ENCODE results near the gene RFX2.

The RFX2 gene

GRCh38 chr19:6103894-6104293 is 6.4 kb downstream of the RFX2 start:
- no peak for DNase-seq (ENCODE audit: low read depth)

DNA sequence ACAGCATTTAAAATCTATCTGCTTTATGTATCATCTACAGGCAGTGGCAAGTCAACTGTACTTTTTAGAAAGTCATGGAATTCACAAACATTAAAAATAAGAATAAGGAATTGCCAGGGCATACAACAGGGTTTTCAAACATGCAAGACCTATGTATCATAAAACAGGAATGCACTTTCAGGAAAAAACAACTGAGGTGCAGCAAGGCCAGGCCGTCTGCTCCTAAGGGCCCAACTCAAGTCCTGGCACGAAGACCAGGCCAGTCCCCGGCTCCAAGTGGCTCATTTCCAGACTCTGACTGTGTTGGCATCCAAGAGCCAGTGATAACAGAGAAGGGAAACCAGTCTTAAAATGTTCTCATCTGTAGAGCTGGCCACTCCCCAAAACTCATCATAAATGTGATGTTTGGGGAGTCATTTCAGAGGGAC is 7.1 kb downstream of the RFX2 start:
- peak; percentile 58 for DNase-seq (ENCODE audit: low read depth)

DNA sequence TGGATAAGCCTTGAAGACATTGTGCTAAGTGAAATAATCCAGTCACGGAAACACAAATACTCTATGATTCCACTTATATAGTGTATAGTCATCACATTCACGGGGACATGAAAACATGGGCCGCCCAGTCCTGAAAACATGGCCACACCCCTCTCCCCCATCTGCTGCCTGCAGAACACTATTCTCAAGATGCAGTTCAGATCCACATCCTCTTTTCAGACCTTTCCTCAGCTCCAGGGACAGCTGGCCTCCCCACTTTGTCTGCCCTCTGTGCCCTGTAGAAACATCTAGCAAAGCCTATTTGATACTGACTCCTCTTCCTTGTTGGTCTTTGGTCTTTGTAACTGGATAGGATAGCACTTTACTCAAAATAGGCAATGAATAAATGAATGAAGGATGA is 8.3 kb downstream of the RFX2 start:
- DNase-seq (ENCODE audit: low read depth), result no peak

- DNase-seq (ENCODE audit: low read depth), result no peak
Measured at GRCh38 chr19:6101291-6101825, 8.9 kb downstream of the RFX2 start.

GRCh38 chr19:6100284-6100915 is 9.9 kb downstream of the RFX2 start:
- no peak for DNase-seq (ENCODE audit: low read depth)

GRCh38 chr19:6099599-6099998 is 10.7 kb downstream of the RFX2 start:
- DNase-seq (ENCODE audit: low read depth), result no peak

GRCh38 chr19:6099033-6099432 is 11.3 kb downstream of the RFX2 start:
- DNase-seq (ENCODE audit: low read depth), result no peak

DNA sequence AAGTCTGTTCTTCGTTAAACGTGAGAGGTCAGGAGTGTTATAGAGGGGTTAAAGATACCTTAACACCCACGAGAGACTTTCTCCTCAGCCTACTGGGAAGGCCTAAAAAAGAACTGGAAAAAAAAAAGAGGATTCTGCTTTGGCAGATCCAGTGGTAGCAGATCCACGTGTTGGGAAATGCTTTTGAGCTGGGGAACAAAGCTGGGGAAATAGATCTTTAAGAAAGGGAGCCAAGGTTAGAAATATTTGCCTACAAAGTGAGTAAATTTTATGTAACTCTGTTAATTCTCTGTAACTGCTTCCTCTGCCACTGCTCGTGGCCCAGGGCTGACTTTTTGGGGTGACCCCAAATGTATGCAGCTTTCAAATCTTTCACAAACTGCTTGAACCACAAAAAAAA is 11.7 kb downstream of the RFX2 start:
- DNase-seq (ENCODE audit: low read depth), result no peak

DNA sequence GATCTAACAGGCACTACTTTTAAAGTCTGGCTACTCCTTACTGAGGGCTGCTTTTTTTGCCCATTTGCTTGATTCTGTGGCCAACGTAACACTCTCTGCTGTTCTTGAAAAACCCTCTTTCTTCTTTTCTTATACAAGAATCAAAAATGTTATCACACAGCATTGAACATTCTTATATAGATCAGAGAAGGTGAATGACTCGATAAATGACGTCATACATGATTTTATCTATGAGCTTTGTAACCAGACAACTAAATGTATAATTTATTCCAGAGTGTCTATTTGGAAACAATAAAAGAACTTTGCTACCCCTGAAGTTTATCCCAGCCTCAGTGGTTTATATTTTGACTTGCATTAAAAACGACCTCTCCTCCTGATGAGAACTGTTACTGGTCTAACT is 12.4 kb downstream of the RFX2 start:
- DNase-seq (ENCODE audit: low read depth), result no peak

- DNase-seq (ENCODE audit: low read depth), result no peak
Measured at GRCh38 chr19:6095760-6096159, 14.5 kb downstream of the RFX2 start.

- no peak for DNase-seq (ENCODE audit: low read depth)
Measured at GRCh38 chr19:6092329-6093286, 17.7 kb downstream of the RFX2 start.

DNA sequence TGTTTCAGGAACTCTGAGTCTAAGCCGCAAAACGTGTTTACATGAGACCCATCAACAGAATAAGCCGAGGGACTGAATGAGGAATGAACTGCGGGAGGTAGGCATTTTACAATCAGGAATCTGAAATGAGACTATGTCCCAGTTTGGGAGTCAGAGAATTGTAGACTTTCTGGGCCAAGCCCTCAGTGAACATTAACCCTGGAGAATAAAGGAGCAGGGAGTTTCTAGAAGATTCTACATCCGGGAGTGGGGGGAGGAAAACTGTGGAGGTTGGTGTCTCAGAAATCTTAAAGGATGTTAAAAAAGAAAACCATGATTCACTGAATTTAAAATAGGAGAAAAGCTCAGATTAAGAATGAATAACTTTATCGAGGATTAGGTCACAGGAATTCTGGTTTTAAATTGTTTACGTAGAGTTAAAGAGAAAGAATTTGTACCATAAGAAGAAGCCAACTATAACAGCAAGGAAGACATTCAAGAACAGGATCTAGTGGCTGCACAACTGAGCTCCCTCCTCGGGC is 18.5 kb downstream of the RFX2 start:
- DNase-seq (ENCODE audit: low read depth), result no peak

- DNase-seq (ENCODE audit: low read depth), result no peak
Measured at GRCh38 chr19:6090634-6091033, 19.7 kb downstream of the RFX2 start.

DNA sequence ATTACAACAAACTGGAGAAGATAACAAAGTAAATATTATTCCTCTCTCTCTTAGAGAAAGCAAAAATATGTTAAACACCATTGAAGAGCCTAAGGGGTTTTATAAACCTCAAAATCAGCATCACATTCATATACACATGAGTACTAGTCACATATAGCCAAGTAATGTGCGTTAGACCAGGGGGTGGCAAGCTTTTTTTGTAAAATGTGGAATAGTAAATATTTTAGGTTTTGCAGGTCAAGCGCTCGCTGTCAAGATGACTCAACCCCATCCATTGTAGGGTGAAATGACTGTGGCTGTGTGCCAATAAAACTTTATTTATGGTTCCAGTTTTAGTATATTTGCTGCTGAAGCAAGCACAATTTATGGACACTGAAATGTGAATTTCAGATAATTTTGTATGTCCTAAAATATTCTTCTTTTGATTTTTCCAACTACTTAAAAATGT is 21.7 kb downstream of the RFX2 start:
- DNase-seq (ENCODE audit: low read depth), result no peak

GRCh38 chr19:6087074-6087571 is 23.2 kb downstream of the RFX2 start:
- no peak for DNase-seq (ENCODE audit: low read depth)

DNA sequence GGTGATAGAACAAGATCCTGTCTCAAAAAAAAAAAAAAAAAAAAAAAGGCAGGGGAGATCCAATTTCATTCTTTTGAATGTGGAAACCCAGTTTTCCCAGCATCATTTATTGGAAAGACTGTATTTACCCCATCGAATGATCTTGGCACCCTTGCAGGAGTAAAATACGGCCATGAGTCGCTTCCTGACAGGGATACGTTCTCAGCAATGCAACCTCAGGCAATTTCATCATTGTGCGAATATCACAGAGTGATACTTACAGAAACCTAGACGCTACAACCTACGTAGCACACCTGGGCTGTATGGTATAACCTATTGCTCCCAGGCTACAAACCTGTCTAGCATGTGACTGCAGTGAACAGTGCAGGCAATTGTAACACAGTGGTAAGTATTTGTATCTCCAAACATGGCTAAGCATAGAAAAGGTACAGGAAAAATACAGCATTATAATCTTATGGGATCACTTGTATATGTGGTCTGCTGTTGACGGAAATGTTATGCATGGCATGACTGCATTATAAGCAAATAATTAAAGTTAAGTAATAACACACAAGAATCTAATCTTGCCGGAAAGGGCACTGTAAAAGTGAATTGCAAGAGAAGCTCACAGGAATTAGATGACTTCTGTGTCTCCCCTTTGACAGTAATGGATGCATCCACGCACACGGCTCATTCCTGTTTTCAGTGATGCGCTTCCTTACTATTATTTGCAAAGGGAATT is 24.1 kb downstream of the RFX2 start:
- no peak for DNase-seq (ENCODE audit: low read depth)

GRCh38 chr19:6084821-6085220 is 25.5 kb downstream of the RFX2 start:
- DNase-seq (ENCODE audit: low read depth), result no peak

- no peak for DNase-seq (ENCODE audit: low read depth)
Measured at GRCh38 chr19:6079107-6079506, 31.2 kb downstream of the RFX2 start.

DNA sequence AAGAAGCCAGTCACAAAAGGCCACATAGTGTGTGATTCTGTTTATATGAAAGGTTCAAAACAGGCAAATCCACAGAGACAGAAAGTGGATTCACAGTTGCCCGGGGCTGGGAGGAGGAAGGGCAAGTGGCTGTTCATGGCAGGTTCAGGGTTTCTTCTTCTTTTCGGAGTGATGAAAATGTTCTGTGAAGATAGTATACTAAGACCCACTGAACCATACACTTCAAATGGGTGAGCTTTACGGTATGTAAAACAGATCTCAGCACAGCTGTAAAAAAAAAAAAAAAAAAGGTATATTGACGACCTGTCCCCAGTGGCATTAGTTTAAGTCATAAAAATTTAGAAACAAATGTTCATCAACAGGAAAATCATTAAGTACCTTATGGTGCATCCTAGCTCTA is 32.2 kb downstream of the RFX2 start:
- no peak for DNase-seq (ENCODE audit: low read depth)

DNA sequence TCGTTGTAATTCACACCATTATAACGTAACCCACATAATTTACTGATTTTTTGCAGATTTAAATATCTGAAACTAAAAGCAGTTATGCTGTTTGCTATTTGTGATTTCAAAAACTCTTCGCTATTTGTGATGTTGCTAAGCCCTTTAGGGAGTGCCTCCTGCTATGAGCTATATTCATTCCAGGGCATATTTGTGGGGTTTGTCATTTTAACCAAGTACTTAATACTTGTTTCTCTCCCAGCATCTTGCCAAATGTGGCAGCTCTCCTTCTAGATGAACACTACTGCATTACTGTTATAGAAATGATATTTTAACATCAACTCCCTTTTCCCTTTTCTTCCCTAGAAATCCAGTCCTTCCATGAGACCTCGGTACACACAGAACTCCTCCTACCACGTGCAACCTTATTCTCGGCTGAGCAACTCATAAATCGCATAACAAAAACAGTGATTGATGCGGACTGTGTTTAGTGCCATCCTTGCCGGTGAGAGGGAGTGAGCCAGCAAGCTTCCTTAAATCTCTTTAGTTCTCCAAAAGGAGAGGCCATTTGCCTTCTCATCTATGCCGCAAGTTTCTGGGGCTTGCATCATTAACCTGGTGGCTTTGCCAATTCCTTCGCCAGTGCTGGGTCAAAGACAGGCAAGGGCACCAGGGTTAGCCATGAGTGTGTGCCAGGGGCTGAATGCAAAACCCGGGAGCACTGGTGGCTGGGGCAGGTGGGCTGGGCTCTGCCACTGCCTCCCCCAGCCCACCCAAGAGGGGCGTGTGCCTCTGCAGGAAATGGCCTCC is 33.4 kb downstream of the RFX2 start:
- peak; percentile 71 for DNase-seq (ENCODE audit: low read depth)

GRCh38 chr19:6076291-6076665 is 34.0 kb downstream of the RFX2 start:
- DNase-seq (ENCODE audit: low read depth), result no peak
